ENCODE results near the gene NFE2L1.
"Not testable (repeated sequence)": the region's sequence is repeated elsewhere in the genome, so short reads cannot be mapped to it uniquely, and the experiment has no call there.

The NFE2L1 gene

GRCh38 chr17:48047741-48048383 lies at the start of gene NFE2L1:
TSS of gene NFE2L1 (plus strand) at chr17:48048359. CDS start at chr17:48051119, 2,760 bp downstream.
- peak; percentile 98 for DNase-seq

GRCh38 chr17:47999582-47999981 lies 48.6 kb upstream of the NFE2L1 start:
- no peak for DNase-seq

GRCh38 chr17:48001197-48001596 lies 47.0 kb upstream of the NFE2L1 start:
- no peak for DNase-seq

- not testable (repeated sequence) for DNase-seq
These were observed 46.5 kb upstream of the NFE2L1 start for GRCh38 chr17:48001657-48002056.

GRCh38 chr17:48002266-48002915 lies 45.8 kb upstream of the NFE2L1 start:
- DNase-seq = no peak

GRCh38 chr17:48002916-48003416 lies 45.2 kb upstream of the NFE2L1 start:
- no peak for DNase-seq

GRCh38 chr17:48003417-48004151 lies 44.6 kb upstream of the NFE2L1 start:
- DNase-seq = no peak

GRCh38 chr17:48004983-48005382 lies 43.2 kb upstream of the NFE2L1 start:
- no peak for DNase-seq

- no peak for DNase-seq
These were observed 41.0 kb upstream of the NFE2L1 start for GRCh38 chr17:48006936-48007709.

- no peak for DNase-seq
These were observed 38.0 kb upstream of the NFE2L1 start for GRCh38 chr17:48010193-48010592.

GRCh38 chr17:48011405-48012150 lies 36.6 kb upstream of the NFE2L1 start:
- peak; percentile 32 for DNase-seq

- peak; percentile 73 for DNase-seq
These were observed 36.0 kb upstream of the NFE2L1 start for GRCh38 chr17:48012151-48012520.

GRCh38 chr17:48012654-48013053 lies 35.5 kb upstream of the NFE2L1 start:
- DNase-seq = no peak

GRCh38 chr17:48013876-48014594 lies 34.1 kb upstream of the NFE2L1 start:
- no peak for DNase-seq

- no peak for DNase-seq
These were observed 33.5 kb upstream of the NFE2L1 start for GRCh38 chr17:48014595-48015111.

GRCh38 chr17:48016112-48016511 lies 32.0 kb upstream of the NFE2L1 start:
- DNase-seq = no peak

- not testable (repeated sequence) for DNase-seq
These were observed 30.4 kb upstream of the NFE2L1 start for GRCh38 chr17:48017817-48018158.

- no peak for DNase-seq
These were observed 26.2 kb upstream of the NFE2L1 start for GRCh38 chr17:48021934-48022333.

- DNase-seq = no peak
These were observed 25.3 kb upstream of the NFE2L1 start for GRCh38 chr17:48022901-48023300.

GRCh38 chr17:48023400-48024148 lies 24.6 kb upstream of the NFE2L1 start:
- peak; percentile 33 for DNase-seq

Measured in CD4-positive, alpha-beta T cell treated with Interferon gamma for 1 hour (primary cell).